ENCODE data around the gene CRACR2B.

Gene CRACR2B

GRCh38 chr11:870418-870817 is 42.7 kb downstream of the CRACR2B start:
- FAIRE-seq (no peak), DNase-seq (ENCODE audit: insufficient read length) (no peak)
- no peak for TF ChIP-seq POLR2AphosphoS5 (IDR thresholded peaks at IDR 0.05; ENCODE audit: low read depth, low read length)
- no peak for TF ChIP-seq TAF1 (IDR thresholded peaks at IDR 0.05; ENCODE audit: borderline replicate concordance, low read depth, low read length)
- TF ChIP-seq POLR2A (IDR thresholded peaks at IDR 0.05; ENCODE audit: low read depth, low read length), result no peak

- FAIRE-seq (no peak), DNase-seq (ENCODE audit: insufficient read length) (no peak)
Observed at GRCh38 chr11:871472-871871, 43.8 kb downstream of the CRACR2B start.

GRCh38 chr11:872799-873198 is 45.1 kb downstream of the CRACR2B start:
- no peak for DNase-seq (ENCODE audit: insufficient read length)
- TF ChIP-seq POLR2AphosphoS5 (IDR thresholded peaks at IDR 0.05; ENCODE audit: low read depth, low read length) (no peak), TAF1 (IDR thresholded peaks at IDR 0.05; ENCODE audit: borderline replicate concordance, low read depth, low read length) (no peak), POLR2A (IDR thresholded peaks at IDR 0.05; ENCODE audit: low read depth, low read length) (no peak)
- no peak for FAIRE-seq

More at GRCh38 chr11:871472-871871, 43.8 kb downstream of the CRACR2B start:
- TF ChIP-seq POLR2A (IDR thresholded peaks at IDR 0.05; ENCODE audit: low read depth, low read length), result no peak
- TF ChIP-seq POLR2AphosphoS5 (IDR thresholded peaks at IDR 0.05; ENCODE audit: low read depth, low read length), result no peak
- no peak for TF ChIP-seq TAF1 (IDR thresholded peaks at IDR 0.05; ENCODE audit: borderline replicate concordance, low read depth, low read length)

GRCh38 chr11:873706-874105 is 46.0 kb downstream of the CRACR2B start:
- DNase-seq (ENCODE audit: insufficient read length) (no peak), FAIRE-seq (no peak)
- TF ChIP-seq POLR2A (IDR thresholded peaks at IDR 0.05; ENCODE audit: low read depth, low read length), result no peak
- TF ChIP-seq TAF1 (IDR thresholded peaks at IDR 0.05; ENCODE audit: borderline replicate concordance, low read depth, low read length), result no peak
- no peak for TF ChIP-seq POLR2AphosphoS5 (IDR thresholded peaks at IDR 0.05; ENCODE audit: low read depth, low read length)

- TF ChIP-seq TAF1 (IDR thresholded peaks at IDR 0.05; ENCODE audit: borderline replicate concordance, low read depth, low read length) (no peak), POLR2A (IDR thresholded peaks at IDR 0.05; ENCODE audit: low read depth, low read length) (no peak), POLR2AphosphoS5 (IDR thresholded peaks at IDR 0.05; ENCODE audit: low read depth, low read length) (no peak)
- FAIRE-seq, result no peak
Observed at GRCh38 chr11:875203-875602, 47.5 kb downstream of the CRACR2B start.

GRCh38 chr11:875769-876301 is 48.1 kb downstream of the CRACR2B start:
- FAIRE-seq (no peak), DNase-seq (ENCODE audit: insufficient read length) (no peak)
- no peak for TF ChIP-seq TAF1 (IDR thresholded peaks at IDR 0.05; ENCODE audit: borderline replicate concordance, low read depth, low read length)
- TF ChIP-seq POLR2AphosphoS5 (IDR thresholded peaks at IDR 0.05; ENCODE audit: low read depth, low read length), result no peak
- no peak for TF ChIP-seq POLR2A (IDR thresholded peaks at IDR 0.05; ENCODE audit: low read depth, low read length)

More at GRCh38 chr11:875203-875602, 47.5 kb downstream of the CRACR2B start:
- DNase-seq (ENCODE audit: insufficient read length), result no peak

GRCh38 chr11:876545-876944 is 48.8 kb downstream of the CRACR2B start:
- FAIRE-seq, result no peak
- TF ChIP-seq POLR2A (IDR thresholded peaks at IDR 0.05; ENCODE audit: low read depth, low read length) (no peak), TAF1 (IDR thresholded peaks at IDR 0.05; ENCODE audit: borderline replicate concordance, low read depth, low read length) (no peak), POLR2AphosphoS5 (IDR thresholded peaks at IDR 0.05; ENCODE audit: low read depth, low read length) (no peak)
- no peak for DNase-seq (ENCODE audit: insufficient read length)

- TF ChIP-seq POLR2A (IDR thresholded peaks at IDR 0.05; ENCODE audit: low read depth, low read length), result no peak
- no peak for TF ChIP-seq TAF1 (IDR thresholded peaks at IDR 0.05; ENCODE audit: borderline replicate concordance, low read depth, low read length)
- no peak for TF ChIP-seq POLR2AphosphoS5 (IDR thresholded peaks at IDR 0.05; ENCODE audit: low read depth, low read length)
- DNase-seq (ENCODE audit: insufficient read length), result no peak
- no peak for FAIRE-seq
Observed at GRCh38 chr11:877565-877964, 49.8 kb downstream of the CRACR2B start.

- FAIRE-seq (no peak), DNase-seq (ENCODE audit: insufficient read length) (no peak)
- TF ChIP-seq TAF1 (IDR thresholded peaks at IDR 0.05; ENCODE audit: borderline replicate concordance, low read depth, low read length), result no peak
- TF ChIP-seq POLR2AphosphoS5 (IDR thresholded peaks at IDR 0.05; ENCODE audit: low read depth, low read length), result no peak
- no peak for TF ChIP-seq POLR2A (IDR thresholded peaks at IDR 0.05; ENCODE audit: low read depth, low read length)
Observed at GRCh38 chr11:880447-880846, 52.7 kb downstream of the CRACR2B start.
